Retina (tissue), 1 donor: ENCODE results near the gene PWWP3B.
"Not testable (repeated sequence)": the region's sequence is repeated elsewhere in the genome, so short reads cannot be mapped to it uniquely, and the experiment has no call there.

Experiments used
- DNase-seq: peaks from one replicate; pipeline ENCODE4 v3.0.0-alpha.2; 2016

Gene PWWP3B

GRCh38 chrX:106168107-106168506 lies at the start of gene PWWP3B:
PWWP3B (plus strand) TSS chrX:106168305; CDS start chrX:106205433, 37,128 bp downstream.
- DNase-seq = peak; percentile 30

- DNase-seq = no peak
Observed at GRCh38 chrX:106139048-106139447, 29.1 kb upstream of the PWWP3B start.

- DNase-seq = no peak
Observed at GRCh38 chrX:106144755-106145639, 23.1 kb upstream of the PWWP3B start.

- DNase-seq = no peak
Observed at GRCh38 chrX:106150701-106151100, 17.4 kb upstream of the PWWP3B start.

- no peak for DNase-seq
Observed at GRCh38 chrX:106159861-106160282, 8.2 kb upstream of the PWWP3B start.

GRCh38 chrX:106170318-106170717 lies 2.2 kb downstream of the PWWP3B start:
- DNase-seq = peak; percentile 3

- no peak for DNase-seq
Observed at GRCh38 chrX:106171293-106171820, 3.3 kb downstream of the PWWP3B start.

GRCh38 chrX:106177106-106177981 lies 9.2 kb downstream of the PWWP3B start:
- peak; percentile 69 for DNase-seq

GRCh38 chrX:106177982-106178321 lies 9.8 kb downstream of the PWWP3B start:
- DNase-seq = peak; percentile 9

GRCh38 chrX:106178826-106179225 lies 10.7 kb downstream of the PWWP3B start:
- no peak for DNase-seq

GRCh38 chrX:106183685-106184084 lies 15.6 kb downstream of the PWWP3B start:
- not testable (repeated sequence) for DNase-seq

- no peak for DNase-seq
Observed at GRCh38 chrX:106201502-106202178, 33.5 kb downstream of the PWWP3B start.

GRCh38 chrX:106203315-106203714 lies 35.2 kb downstream of the PWWP3B start:
- no peak for DNase-seq

- DNase-seq = no peak
Observed at GRCh38 chrX:106208154-106208553, 40.0 kb downstream of the PWWP3B start.
